ENCODE results near the gene TSHZ2. TPM values are rescaled to one million over a fixed set of nuclear protein-coding genes. Genes with fewer than 3 reads are reported as not detected.

TSHZ2 gene
- total RNA-seq, 1 experiment from 2014 or later: 0.07 TPM

- Histone ChIP-seq H3K79me2 (ENCODE audit: insufficient read depth, low read length) (no peaks in the 10 kb centered on the region), H2AK5ac (ENCODE audit: insufficient read length, low read length) (no peak overlapping the region), H3K4ac (ENCODE audit: low read depth, low read length) (no peak overlapping the region), H3K27me3 (ENCODE audit: insufficient read depth, low read length) (no peaks in the 10 kb centered on the region), H3K23ac (ENCODE audit: insufficient read length, low read depth, low read length) (no peak overlapping the region), H3K23me2 (ENCODE audit: insufficient read length, low read depth, low read length, poor library complexity, severe bottlenecking) (no peaks in the 10 kb centered on the region), H3K56ac (ENCODE audit: insufficient read length, low read depth, low read length) (no peak overlapping the region), H2BK120ac (ENCODE audit: low read depth, low read length, poor library complexity, severe bottlenecking) (no peak overlapping the region), H3K14ac (ENCODE audit: insufficient read depth, low read length) (no peak overlapping the region), H2BK5ac (ENCODE audit: insufficient read length, low read length) (no peak overlapping the region), H3K9me3 (ENCODE audit: control insufficient read depth, low read depth, low read length) (no peaks in the 10 kb centered on the region), H3T11ph (ENCODE audit: low read length) (no peak overlapping the region), H3K18ac (ENCODE audit: insufficient read length, low read depth, low read length) (no peak overlapping the region), H2BK20ac (ENCODE audit: low read depth, low read length, poor library complexity, severe bottlenecking) (no peak overlapping the region), H3K9ac (ENCODE audit: extremely low read depth, insufficient read length, low read length) (no peak overlapping the region), H3K27ac (ENCODE audit: insufficient read length, low read depth, low read length) (no peak overlapping the region), H4K5ac (ENCODE audit: insufficient read length, low read depth, low read length) (no peak overlapping the region), H4K20me1 (ENCODE audit: control insufficient read depth, insufficient read depth, insufficient read length) (no peaks in the 10 kb centered on the region), H2BK12ac (ENCODE audit: insufficient read length, low read depth, low read length) (no peak overlapping the region), H4K91ac (ENCODE audit: insufficient read length, low read depth, low read length) (no peak overlapping the region), H4K8ac (replicated peaks; ENCODE audit: insufficient read length, low read depth, low read length) (no peak overlapping the region), H2BK15ac (ENCODE audit: low read depth, low read length) (no peak overlapping the region), H3K4me1 (ENCODE audit: insufficient read depth, low read length) (no peaks in the 10 kb centered on the region), H3K4me2 (ENCODE audit: insufficient read depth, insufficient read length, low read length) (no peak overlapping the region), H2AFZ (ENCODE audit: low read length) (no peak overlapping the region), H3K79me1 (ENCODE audit: insufficient read depth, low read depth, low read length, poor library complexity, severe bottlenecking) (no peaks in the 10 kb centered on the region)
- Mint-ChIP-seq H3K4me1 (peaks cover 0 to 4% of the 10 kb centered on the region in 2 experiments; a peak in 2 of 4 replicates), H3K27ac (no peak overlapping the region), H3K9me3 (peaks cover 6 to 10% of the 10 kb centered on the region in 2 experiments; a peak in 2 of 5 replicates), H3K4me3 (no peak overlapping the region), H3K36me3 (ENCODE audit: insufficient read depth in 1 of 3, low read depth in 3 of 3) (peaks cover 0 to 4% (median 3%) of the 10 kb centered on the region in 3 experiments; a peak in 2 of 7 replicates), H3K27me3 (ENCODE audit: low read depth) (peaks cover 2% of the 10 kb centered on the region)
- DNase-seq: no peak
- WGBS (ENCODE audit: extremely low coverage, insufficient read length, low lambda C conversion rate): no CpG with 5 or more reads among the region's 2 CpGs
- no peak for TF ChIP-seq CTCF (conservative IDR thresholded peaks at IDR 0.05)
These were observed 39.5 kb downstream of the TSHZ2 start for GRCh38 chr20:53011640-53012039.

Data from H9 (cell line).